Measurements from ENCODE around the gene MEX3C. TPM values are rescaled to one million over a fixed set of nuclear protein-coding genes. Genes with fewer than 3 reads are reported as not detected.

The MEX3C gene
- polyA plus RNA-seq, 6 donors from 2014 or later, result 6.6 to 13.4 (median 8.7) TPM

DNA sequence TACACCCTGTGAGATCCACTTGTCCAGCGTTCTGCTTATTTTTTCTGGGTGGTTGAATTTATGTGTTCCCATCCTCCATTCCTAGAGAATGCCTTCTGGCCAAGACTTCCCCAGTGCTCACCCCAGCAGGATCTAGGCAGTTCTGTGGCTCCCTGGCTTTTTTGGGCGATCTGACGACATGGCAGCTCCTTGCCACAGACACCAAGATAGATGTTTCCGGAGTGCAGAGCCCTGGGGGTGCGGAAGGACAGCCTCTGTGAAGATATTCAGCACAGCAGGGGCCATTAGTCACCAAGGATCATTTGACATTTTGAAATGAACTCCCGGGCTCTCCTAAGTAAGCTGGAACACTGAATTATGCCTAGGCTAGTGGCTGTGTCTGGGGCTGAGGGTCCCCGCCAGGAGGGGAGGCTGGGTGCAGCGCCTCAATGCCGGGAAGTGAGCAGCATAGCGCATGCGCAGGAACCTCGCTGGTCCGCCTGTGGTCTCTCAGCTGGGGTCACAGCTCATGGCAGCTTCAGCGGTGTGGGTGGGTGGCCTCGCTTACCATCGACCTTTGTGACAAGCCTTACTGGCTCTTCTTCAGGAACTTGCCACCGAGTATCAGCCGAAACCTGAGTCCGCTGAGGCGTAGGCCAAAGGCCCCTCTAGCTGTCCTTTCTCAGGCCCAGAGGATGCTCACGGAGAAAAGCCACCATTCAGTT lies 60.3 kb downstream of the MEX3C start:
- ATAC-seq (ENCODE audit: low read depth in 2 of 2), result no peak
- no peak for DNase-seq
- H3K27ac Mint-ChIP-seq, result no peak overlapping the region

DNA sequence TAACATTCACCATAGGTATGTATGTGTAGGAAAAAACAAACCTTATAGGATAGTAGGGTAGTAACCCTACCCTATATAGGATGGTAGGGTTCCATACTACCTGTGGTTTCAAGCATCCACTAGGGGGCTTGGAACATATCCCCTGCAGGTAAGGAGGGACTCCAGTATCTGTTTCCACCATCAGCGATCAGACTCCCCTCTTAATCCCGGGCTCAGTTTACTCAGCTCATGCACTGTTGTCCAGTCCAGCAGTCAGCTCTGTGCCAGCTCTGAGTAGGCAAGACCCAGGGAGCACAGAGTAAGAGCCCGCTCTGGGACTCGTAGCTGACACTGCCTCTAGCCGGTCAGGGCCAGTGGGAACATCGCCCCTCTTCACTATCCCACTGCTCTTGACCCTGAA lies 61.7 kb downstream of the MEX3C start:
- H3K27me3 Mint-ChIP-seq, result no peaks in the 10 kb centered on the region
- H3K4me1 Mint-ChIP-seq, result peaks cover 0 to 3% (median 0%) of the 10 kb centered on the region in 3 donors
- no peak overlapping the region for H3K4me3 Mint-ChIP-seq
- H3K27ac Mint-ChIP-seq, result peak overlapping the region in 1 of 6 donors; percentile 52
- DNase-seq, result no peak
- ATAC-seq (ENCODE audit: low read depth in 2 of 2), result peak in 1 of 2 donors; percentile 48
- H3K9me3 Mint-ChIP-seq, result peaks cover 0 to under 1% (median 0%) of the 10 kb centered on the region in 7 donors
- H3K36me3 Mint-ChIP-seq, result no peaks in the 10 kb centered on the region

More for the DNA sequence above, 60.3 kb downstream of the MEX3C start:
- H3K36me3 Mint-ChIP-seq, result no peaks in the 10 kb centered on the region
- H3K9me3 Mint-ChIP-seq, result peaks cover 0 to 4% (median 0%) of the 10 kb centered on the region in 7 donors
- no peak overlapping the region for H3K4me3 Mint-ChIP-seq
- no peaks in the 10 kb centered on the region for H3K27me3 Mint-ChIP-seq
- H3K4me1 Mint-ChIP-seq, result peaks cover 4 to 6% (median 5%) of the 10 kb centered on the region in 3 donors

DNA sequence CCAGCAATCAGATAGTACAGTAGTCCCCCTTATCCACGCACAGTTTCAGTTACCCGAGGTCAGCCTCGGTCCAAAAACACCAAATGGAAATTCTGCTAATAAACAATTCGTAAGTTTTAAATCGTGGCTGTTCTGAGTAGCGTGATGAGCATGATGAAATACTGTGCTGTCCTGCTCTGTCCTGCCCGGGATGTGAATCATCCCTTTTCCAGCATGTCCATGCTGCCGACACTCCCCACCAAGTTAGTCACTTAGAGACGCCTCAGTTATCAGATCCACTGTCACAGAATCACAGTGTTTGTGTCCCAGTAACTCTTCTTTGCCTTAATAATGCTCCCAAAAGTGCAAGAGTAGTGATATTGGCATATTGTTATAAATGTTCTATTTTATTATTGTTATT lies 62.1 kb downstream of the MEX3C start:
- no peaks in the 10 kb centered on the region for H3K9me3 Mint-ChIP-seq
- no peak overlapping the region for H3K27ac Mint-ChIP-seq
- H3K4me3 Mint-ChIP-seq, result no peak overlapping the region
- ATAC-seq (ENCODE audit: low read depth in 2 of 2) (no peak), DNase-seq (no peak)
- H3K27me3 Mint-ChIP-seq, result no peaks in the 10 kb centered on the region
- no peaks in the 10 kb centered on the region for H3K36me3 Mint-ChIP-seq
- H3K4me1 Mint-ChIP-seq, result peaks cover 0 to 3% (median 0%) of the 10 kb centered on the region in 3 donors

DNA sequence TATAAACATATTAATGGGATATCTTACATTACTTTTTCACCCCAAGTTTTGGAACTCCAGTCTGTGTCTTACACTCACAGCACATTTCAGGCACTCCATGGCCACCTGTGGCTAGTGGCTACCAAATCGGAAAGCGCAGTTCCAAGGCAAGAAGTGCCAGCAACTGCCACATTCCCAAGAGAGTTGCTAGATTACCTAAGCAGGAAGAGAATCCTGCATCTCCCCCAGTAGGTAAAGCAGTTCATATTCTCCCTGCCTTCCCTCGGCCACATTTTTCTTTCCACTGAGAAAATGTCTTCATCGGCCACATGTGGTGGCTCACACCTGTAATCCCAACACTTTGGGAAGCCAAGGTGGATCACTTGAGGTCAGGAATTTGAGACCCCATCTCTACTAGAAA lies 62.8 kb downstream of the MEX3C start:
- DNase-seq (no peak), ATAC-seq (ENCODE audit: low read depth in 2 of 2) (no peak)
- Mint-ChIP-seq H3K9me3 (no peaks in the 10 kb centered on the region), H3K27ac (no peak overlapping the region), H3K36me3 (no peaks in the 10 kb centered on the region), H3K4me3 (no peak overlapping the region), H3K4me1 (peaks cover 0 to 3% (median 0%) of the 10 kb centered on the region in 3 donors), H3K27me3 (no peaks in the 10 kb centered on the region)

DNA sequence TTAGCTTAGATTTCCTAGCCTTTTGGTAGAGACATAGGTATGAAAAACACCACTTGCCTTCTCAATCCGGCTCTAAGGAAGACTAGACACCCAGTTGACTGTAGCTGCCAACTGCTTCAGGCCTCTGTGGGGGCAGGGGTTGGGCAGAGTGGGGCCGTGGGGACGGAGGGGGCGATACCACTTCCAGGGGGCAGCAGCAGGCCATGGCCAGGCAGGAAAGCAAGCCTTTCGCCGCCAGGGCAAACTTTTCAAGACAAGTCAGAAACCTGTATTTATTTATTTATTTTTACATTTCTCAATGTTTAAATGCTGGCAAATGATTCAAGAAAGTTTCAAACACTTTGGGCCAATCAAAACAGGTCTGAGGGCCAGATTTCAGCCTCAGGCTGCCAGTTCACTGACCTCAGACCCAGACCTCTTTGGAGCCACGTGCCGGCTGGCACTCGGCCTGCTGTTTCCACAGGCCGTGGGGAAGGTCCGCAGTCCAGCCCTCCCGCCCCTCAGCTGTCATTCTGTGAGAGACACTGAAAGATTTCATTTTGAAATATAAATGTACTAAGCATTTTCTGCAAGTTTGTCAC lies 63.8 kb downstream of the MEX3C start:
- Mint-ChIP-seq H3K4me3 (no peak overlapping the region), H3K27me3 (no peaks in the 10 kb centered on the region), H3K27ac (no peak overlapping the region), H3K4me1 (peaks cover 0 to 3% (median 0%) of the 10 kb centered on the region in 3 donors), H3K9me3 (no peaks in the 10 kb centered on the region), H3K36me3 (no peaks in the 10 kb centered on the region)
- DNase-seq (no peak), ATAC-seq (ENCODE audit: low read depth in 2 of 2) (no peak)

DNA sequence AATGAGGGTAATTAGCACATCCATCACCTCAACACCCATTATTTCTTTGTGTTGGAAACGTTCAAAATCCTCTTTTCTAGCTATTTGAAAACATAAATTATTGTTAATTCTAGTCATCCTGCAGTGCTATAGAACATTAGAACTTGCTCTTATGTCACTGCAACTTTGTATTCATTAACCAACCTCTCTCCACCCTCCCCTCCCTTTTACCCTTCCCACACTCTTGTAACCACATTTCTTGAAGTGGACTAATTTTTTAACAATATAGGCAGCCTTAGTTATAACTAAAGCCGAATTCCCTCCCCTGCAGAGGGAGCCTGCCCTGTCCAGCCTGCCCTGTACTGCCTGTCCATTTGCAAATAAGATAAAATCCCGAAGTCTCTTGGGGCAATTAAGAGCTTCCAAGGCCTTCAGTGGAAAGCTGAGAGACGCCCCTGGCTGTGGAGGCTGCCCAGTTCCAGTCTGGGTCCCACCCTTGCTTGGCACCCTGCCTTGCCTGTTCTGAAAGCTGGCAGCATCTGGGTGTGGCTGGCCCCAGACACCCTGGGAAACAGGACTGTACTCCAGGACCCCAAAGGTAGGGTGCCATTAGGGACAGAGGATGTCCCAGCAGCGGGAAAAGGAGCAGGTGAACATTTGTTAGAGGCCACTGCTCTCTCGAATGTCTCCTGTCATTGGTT lies 65.1 kb downstream of the MEX3C start:
- H3K27ac Mint-ChIP-seq, result peak overlapping the region in 2 of 6 donors; percentile 22 to 37
- H3K4me1 Mint-ChIP-seq, result peaks cover 0 to 3% (median 0%) of the 10 kb centered on the region in 3 donors
- no peak overlapping the region for H3K4me3 Mint-ChIP-seq
- DNase-seq (no peak), ATAC-seq (ENCODE audit: low read depth in 2 of 2) (no peak)
- H3K36me3 Mint-ChIP-seq, result no peaks in the 10 kb centered on the region
- H3K27me3 Mint-ChIP-seq, result no peaks in the 10 kb centered on the region
- H3K9me3 Mint-ChIP-seq, result no peaks in the 10 kb centered on the region

DNA sequence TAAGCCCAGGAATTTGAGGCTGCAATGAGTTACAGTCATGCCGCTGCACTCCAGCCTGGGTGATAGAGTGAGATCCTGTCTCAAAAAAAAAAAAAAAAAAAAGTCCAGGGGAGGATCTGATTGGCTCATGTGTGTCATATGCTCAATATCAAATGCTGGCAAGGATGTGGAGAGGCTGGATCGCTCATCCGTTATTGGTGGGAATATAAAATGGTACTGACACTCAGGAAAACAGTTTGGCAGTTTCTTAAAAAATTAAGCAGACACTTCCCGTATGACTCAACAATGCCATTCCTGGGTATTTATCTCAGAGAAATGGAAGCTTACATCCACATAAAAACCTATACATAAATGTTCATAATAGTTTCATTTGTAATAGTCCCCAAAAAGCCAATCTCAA lies 68.9 kb downstream of the MEX3C start:
- Mint-ChIP-seq H3K36me3 (no peaks in the 10 kb centered on the region), H3K9me3 (no peaks in the 10 kb centered on the region), H3K27ac (peak overlapping the region in 2 of 6 donors; percentile 4 to 69), H3K4me3 (no peak overlapping the region), H3K4me1 (no peaks in the 10 kb centered on the region), H3K27me3 (peaks cover 0 to 6% (median 0%) of the 10 kb centered on the region in 3 donors)
- DNase-seq (no peak), ATAC-seq (ENCODE audit: low read depth in 2 of 2) (no peak)

DNA sequence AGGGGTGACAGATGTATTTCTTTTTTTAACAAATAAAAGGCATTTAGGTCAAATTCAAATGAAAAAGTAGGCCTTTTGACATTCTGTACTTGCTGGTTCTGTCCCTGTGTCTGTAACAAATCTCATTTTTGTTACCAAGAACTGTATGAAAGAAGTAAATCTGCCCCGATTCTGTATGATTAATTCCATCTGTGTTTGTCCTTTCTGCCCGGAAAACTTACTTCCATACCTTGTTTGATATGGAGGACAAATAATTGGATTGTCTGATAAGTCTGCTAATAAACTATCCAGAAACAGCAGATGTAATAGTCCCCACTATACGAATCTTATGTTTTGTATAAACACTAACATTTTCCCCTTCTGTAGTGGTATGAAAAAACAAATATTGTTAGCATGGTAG lies 69.8 kb downstream of the MEX3C start:
- no peaks in the 10 kb centered on the region for H3K4me1 Mint-ChIP-seq
- H3K27ac Mint-ChIP-seq, result no peak overlapping the region
- H3K4me3 Mint-ChIP-seq, result no peak overlapping the region
- H3K27me3 Mint-ChIP-seq, result peaks cover 0 to 6% (median 0%) of the 10 kb centered on the region in 3 donors
- no peak for DNase-seq
- no peaks in the 10 kb centered on the region for H3K36me3 Mint-ChIP-seq
- no peak for ATAC-seq (ENCODE audit: low read depth in 2 of 2)
- no peaks in the 10 kb centered on the region for H3K9me3 Mint-ChIP-seq

DNA sequence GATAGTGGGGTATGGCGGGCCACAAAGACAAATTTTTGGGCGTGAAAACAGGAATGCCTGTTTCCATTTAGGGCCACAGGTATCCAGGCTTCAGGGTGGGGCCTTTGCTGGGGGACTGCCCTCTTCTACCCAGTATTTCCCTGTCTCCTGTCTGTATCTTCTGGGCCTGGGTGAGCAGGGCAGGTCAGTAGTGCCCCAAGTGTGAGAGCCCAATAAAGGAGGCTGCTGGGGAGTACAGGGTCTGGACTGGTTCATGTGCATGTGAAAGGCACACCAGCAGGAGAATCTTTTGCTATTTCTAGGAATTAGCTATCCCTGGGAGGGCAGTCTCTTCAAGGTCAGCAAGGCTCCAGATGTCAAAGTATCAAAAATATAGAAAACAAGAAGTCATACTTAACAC lies 71.5 kb downstream of the MEX3C start:
- ATAC-seq (ENCODE audit: low read depth in 2 of 2) (no peak), DNase-seq (no peak)
- no peaks in the 10 kb centered on the region for H3K9me3 Mint-ChIP-seq
- no peaks in the 10 kb centered on the region for H3K4me1 Mint-ChIP-seq
- peak overlapping the region in 1 of 6 donors; percentile 12 for H3K27ac Mint-ChIP-seq
- peaks cover 0 to 6% (median 0%) of the 10 kb centered on the region in 3 donors for H3K27me3 Mint-ChIP-seq
- H3K4me3 Mint-ChIP-seq, result no peak overlapping the region
- no peaks in the 10 kb centered on the region for H3K36me3 Mint-ChIP-seq

Other genes with a start within 250 kb of the MEX3C start
- 10 to 100 TPM; 15.7 to 21.8 (median 19.4) TPM for gene ELAC1, start 229.6 kb downstream of the MEX3C start, polyA plus RNA-seq (ENCODE audit: low read depth in 6 of 6)
- 100 to 1,000 TPM in 1 of 6 donors, 10 to 100 TPM in 5; 11.8 to 104 (median 76.7) TPM for gene SMAD4, start 167.5 kb downstream of the MEX3C start, polyA plus RNA-seq (ENCODE audit: low read depth in 6 of 6)

All from naive B cell (primary cell).